Fibroblast of lung (primary cell): Measurements from ENCODE around the gene COL19A1.

ENCODE experiments used
- CTCF ChIP-seq, 2 donors: IDR thresholded peaks in 1 of 2; conservative IDR thresholded peaks in 1 of 2; 1 replicate in 1 of 2; 2 replicates in 1 of 2; pipeline ENCODE4 v1.5.1; 2011 to 2012; ENCODE audit warnings: low read length in 2 of 2, control low read depth in 1 of 2, inconsistent platforms in 1 of 2, low read depth in 1 of 2, mild to moderate bottlenecking in 1 of 2
- EZH2 ChIP-seq: IDR thresholded peaks from 2 replicates; pipeline ENCODE4 v1.5.1; 2012; ENCODE audit warnings: low read length, control low read depth, mild to moderate bottlenecking; ENCODE audit errors: missing control alignments

GRCh38 chr6:70184723-70185122 is 318.4 kb downstream of the COL19A1 start:
- no peak for TF ChIP-seq CTCF (conservative IDR thresholded peaks at IDR 0.05 in 1 of 2, IDR thresholded peaks at IDR 0.05 in 1 of 2; ENCODE audit: low read depth in 1 of 2, low read length in 2 of 2)
- no peak for TF ChIP-seq EZH2
